Nephron (organoid): ENCODE measurements around the gene GAB4.

ENCODE experiments used
- H3K27ac Mint-ChIP-seq, 3 experiments: 2 replicates each; pipeline ENCODE4 v1.8.0; 2020; ENCODE audit warnings: mixed read lengths in 3 of 3, mild to moderate bottlenecking in 2 of 3, moderate library complexity in 1 of 3
- H3K27me3 Mint-ChIP-seq: 2 replicates; pipeline ENCODE4 v1.8.0; 2021; ENCODE audit warnings: low read depth, mild to moderate bottlenecking, moderate library complexity, mixed read lengths
- H3K36me3 Mint-ChIP-seq: 2 replicates; pipeline ENCODE4 v1.8.0; 2020; ENCODE audit warnings: low read depth, mixed read lengths
- H3K4me1 Mint-ChIP-seq: 2 replicates; pipeline ENCODE4 v1.8.0; 2020; ENCODE audit warnings: mixed read lengths
- H3K4me3 Mint-ChIP-seq, 3 experiments: 2 replicates each; pipeline ENCODE4 v1.8.0; 2020; ENCODE audit warnings: mild to moderate bottlenecking in 3 of 3, mixed read lengths in 3 of 3, moderate library complexity in 2 of 3
- H3K9me3 Mint-ChIP-seq: 2 replicates; pipeline ENCODE4 v1.8.0; 2020; ENCODE audit warnings: mixed read lengths
- TF ChIP-seq, protein P1 (sequence below), 3 experiments: fragments of 200-600 bp; sonication (generic); IDR thresholded peaks; one replicate each; pipeline ENCODE4 v1.5.0; 2021; ENCODE audit warnings: antibody characterized with exemption in 3 of 3; ENCODE audit not compliant: unreplicated experiment in 3 of 3

GAB4 gene

DNA sequence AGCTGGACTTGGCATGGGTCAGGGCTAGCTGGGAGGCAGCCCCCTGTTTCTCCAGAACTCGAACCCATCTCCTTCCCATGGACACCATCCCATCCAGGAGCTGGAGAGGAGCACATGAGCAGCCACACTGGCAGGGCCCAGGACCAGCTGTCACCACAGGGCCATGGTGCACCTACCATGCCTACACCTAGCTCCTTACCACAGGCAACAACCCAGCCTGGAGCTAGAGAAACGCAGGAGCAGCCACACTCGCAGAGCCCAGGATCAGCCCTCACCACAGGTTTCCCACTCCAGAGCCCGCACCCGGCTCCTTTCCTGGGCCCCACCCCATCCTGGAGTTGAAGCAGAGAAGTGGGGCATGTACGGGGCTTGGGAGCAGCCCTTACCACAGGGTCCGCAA is 50.2 kb downstream of the GAB4 start:
- Mint-ChIP-seq H3K27ac (no peak overlapping the region), H3K9me3 (peaks cover 36% of the 10 kb centered on the region), H3K36me3 (no peaks in the 10 kb centered on the region), H3K27me3 (peaks cover 9% of the 10 kb centered on the region), H3K4me1 (no peaks in the 10 kb centered on the region), H3K4me3 (no peak overlapping the region)
- TF ChIP-seq, protein P1, sequence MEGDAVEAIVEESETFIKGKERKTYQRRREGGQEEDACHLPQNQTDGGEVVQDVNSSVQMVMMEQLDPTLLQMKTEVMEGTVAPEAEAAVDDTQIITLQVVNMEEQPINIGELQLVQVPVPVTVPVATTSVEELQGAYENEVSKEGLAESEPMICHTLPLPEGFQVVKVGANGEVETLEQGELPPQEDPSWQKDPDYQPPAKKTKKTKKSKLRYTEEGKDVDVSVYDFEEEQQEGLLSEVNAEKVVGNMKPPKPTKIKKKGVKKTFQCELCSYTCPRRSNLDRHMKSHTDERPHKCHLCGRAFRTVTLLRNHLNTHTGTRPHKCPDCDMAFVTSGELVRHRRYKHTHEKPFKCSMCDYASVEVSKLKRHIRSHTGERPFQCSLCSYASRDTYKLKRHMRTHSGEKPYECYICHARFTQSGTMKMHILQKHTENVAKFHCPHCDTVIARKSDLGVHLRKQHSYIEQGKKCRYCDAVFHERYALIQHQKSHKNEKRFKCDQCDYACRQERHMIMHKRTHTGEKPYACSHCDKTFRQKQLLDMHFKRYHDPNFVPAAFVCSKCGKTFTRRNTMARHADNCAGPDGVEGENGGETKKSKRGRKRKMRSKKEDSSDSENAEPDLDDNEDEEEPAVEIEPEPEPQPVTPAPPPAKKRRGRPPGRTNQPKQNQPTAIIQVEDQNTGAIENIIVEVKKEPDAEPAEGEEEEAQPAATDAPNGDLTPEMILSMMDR (IDR thresholded peaks at IDR 0.05; ENCODE audit: unreplicated experiment in 3 of 3): no peak

DNA sequence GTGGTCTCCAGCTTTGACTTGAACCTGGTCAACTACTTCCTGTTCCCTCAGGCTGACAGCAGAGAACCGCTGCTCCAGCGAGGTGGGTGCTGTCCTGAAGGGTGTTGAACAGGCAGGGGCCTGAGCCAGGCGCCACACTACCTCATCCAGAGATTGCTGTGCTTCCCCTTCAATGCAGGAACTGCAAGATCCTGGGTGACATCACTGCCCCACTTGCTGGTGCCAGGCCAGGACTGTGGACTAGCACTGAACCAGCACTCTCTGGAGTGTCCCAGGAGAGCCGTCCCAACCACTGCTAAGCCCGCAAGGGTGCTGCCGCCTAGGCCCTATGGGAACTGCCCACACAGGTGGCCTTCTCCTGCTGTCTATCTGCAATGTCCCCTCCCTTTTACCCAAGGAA is 51.7 kb downstream of the GAB4 start:
- peaks cover 31% of the 10 kb centered on the region for H3K9me3 Mint-ChIP-seq
- no peaks in the 10 kb centered on the region for H3K36me3 Mint-ChIP-seq
- no peaks in the 10 kb centered on the region for H3K4me1 Mint-ChIP-seq
- TF ChIP-seq, protein P1 (IDR thresholded peaks at IDR 0.05; ENCODE audit: unreplicated experiment in 3 of 3): no peak
- H3K4me3 Mint-ChIP-seq: no peak overlapping the region
- peaks cover 9% of the 10 kb centered on the region for H3K27me3 Mint-ChIP-seq
- H3K27ac Mint-ChIP-seq: no peak overlapping the region

DNA sequence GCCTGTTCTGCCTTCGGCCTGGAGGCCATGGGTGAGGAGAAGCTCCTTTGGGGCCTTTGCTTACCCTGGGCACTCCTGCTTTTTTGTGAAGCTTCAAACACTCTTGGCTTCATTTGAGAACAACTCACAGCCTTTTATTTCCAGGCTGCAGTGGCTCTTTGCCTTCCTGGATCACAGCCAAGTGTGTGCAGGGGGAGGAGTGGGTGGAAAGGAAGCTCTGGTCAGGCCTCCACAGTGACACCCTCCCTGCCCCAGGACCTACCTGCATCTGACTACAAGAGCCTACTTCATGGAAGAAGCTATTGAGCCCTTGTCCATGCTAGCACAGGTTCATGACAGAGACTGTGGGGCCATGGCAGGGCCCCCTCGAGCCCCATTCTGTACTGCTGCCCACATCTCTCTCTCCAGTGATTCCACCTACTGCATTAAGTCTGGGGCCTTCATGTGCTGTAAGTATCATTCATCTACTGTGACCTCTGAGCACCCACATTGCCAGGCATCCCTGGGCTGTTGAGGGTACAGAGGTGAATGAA is 52.3 kb downstream of the GAB4 start:
- H3K4me1 Mint-ChIP-seq: no peaks in the 10 kb centered on the region
- peaks cover 9% of the 10 kb centered on the region for H3K27me3 Mint-ChIP-seq
- TF ChIP-seq, protein P1 (IDR thresholded peaks at IDR 0.05; ENCODE audit: unreplicated experiment in 3 of 3): no peak
- no peak overlapping the region for H3K27ac Mint-ChIP-seq
- H3K4me3 Mint-ChIP-seq: no peak overlapping the region
- no peaks in the 10 kb centered on the region for H3K36me3 Mint-ChIP-seq
- H3K9me3 Mint-ChIP-seq: peaks cover 29% of the 10 kb centered on the region

DNA sequence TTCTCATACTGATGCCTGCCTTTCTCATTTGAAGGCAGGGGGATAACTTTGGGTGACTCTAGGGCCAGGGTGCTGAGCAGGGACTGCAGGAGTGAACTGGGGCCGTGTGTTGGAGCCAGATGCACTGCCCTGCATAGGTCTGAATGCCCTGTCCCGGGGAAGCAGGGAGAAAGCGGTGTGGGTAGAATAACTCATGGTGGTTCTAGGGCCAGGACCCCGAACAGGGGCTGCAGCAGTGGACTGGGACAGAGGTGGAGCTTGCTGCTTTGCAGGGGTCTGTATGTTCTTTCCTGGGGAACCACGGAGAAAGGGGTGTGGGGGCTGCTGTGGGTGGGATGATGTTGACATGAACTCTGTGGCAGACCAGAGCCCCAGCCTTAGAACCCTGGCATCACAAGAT is 52.9 kb downstream of the GAB4 start:
- TF ChIP-seq, protein P1 (IDR thresholded peaks at IDR 0.05; ENCODE audit: unreplicated experiment in 3 of 3): no peak
- Mint-ChIP-seq H3K9me3 (peaks cover 27% of the 10 kb centered on the region), H3K36me3 (no peaks in the 10 kb centered on the region), H3K27me3 (peaks cover 9% of the 10 kb centered on the region), H3K4me1 (no peaks in the 10 kb centered on the region), H3K27ac (no peak overlapping the region), H3K4me3 (no peak overlapping the region)

DNA sequence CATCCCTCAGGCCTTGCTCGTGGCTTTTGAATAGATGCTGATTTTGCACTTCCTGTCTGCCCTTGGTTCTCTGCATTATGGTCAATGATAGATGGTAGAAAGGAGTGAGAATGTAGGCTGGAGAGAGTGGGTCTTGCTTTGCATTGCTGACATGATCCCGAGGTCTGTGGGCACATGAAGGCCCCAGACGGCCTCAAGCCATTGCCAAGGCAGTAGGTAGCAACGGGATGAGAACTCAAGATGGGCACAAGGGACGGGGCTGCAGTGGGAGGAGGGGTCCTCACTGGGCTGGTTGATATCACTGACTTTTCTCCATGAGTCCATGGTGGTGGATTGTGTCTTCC is 54.0 kb downstream of the GAB4 start:
- H3K36me3 Mint-ChIP-seq: no peaks in the 10 kb centered on the region
- H3K27me3 Mint-ChIP-seq: peaks cover 9% of the 10 kb centered on the region
- H3K4me1 Mint-ChIP-seq: no peaks in the 10 kb centered on the region
- H3K9me3 Mint-ChIP-seq: peaks cover 25% of the 10 kb centered on the region
- H3K4me3 Mint-ChIP-seq: no peak overlapping the region
- TF ChIP-seq, protein P1 (IDR thresholded peaks at IDR 0.05; ENCODE audit: unreplicated experiment in 3 of 3): no peak
- H3K27ac Mint-ChIP-seq: no peak overlapping the region

DNA sequence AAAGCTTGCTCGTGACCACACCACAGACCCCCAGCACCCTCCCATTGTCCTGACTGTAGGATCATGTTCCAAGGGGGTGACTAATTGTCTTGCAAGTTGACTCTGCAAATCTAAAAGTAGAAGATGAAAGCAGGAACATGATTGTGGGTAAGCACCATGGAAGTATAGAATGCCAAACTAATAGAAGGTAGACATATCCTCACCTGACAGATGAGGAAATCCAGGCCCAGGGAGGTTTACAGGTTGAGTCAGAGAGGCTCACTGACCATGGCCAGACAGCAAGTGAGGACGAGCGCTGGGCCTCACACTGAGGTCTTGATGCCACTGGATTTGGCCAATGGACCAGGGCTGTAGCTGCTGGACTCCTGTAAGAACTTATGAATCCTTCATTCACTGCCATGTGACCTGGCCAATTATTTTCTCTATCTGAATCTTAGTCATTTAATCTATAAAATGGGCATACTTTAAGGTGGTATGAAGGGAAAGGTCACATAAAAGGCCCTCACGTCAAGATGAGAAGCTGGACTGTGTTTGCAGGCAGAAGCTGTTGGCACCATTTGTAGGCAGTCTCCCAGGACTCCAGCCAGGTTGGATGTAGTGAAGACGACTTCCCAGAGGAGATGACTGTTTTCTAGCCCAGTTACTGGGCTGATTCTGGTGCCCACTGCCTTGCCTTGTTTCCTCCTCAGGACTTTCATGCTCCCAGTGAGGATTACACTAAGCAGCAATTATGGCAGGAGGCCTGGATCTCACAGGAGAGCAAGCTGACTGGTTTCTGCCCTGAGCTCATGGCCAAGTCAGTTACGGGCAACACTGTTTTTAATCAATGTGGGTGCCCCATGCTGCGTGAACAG is 54.6 kb downstream of the GAB4 start:
- no peak overlapping the region for H3K27ac Mint-ChIP-seq
- no peaks in the 10 kb centered on the region for H3K4me1 Mint-ChIP-seq
- TF ChIP-seq, protein P1 (IDR thresholded peaks at IDR 0.05; ENCODE audit: unreplicated experiment in 3 of 3): no peak
- H3K9me3 Mint-ChIP-seq: peaks cover 23% of the 10 kb centered on the region
- no peaks in the 10 kb centered on the region for H3K36me3 Mint-ChIP-seq
- H3K4me3 Mint-ChIP-seq: no peak overlapping the region
- H3K27me3 Mint-ChIP-seq: peaks cover 9% of the 10 kb centered on the region
